Measurements from ENCODE around the gene SPAG7. TPM values are rescaled to one million over a fixed set of nuclear protein-coding genes. Genes with fewer than 3 reads are reported as not detected.

Gene SPAG7
- total RNA-seq, 1 donor from 2014 or later: 20.3 TPM

Other genes with a start within 250 kb of the SPAG7 start
- gene MED11, start 236.4 kb downstream of the SPAG7 start, total RNA-seq: 13.3 TPM
- gene ZMYND15, start 228.0 kb downstream of the SPAG7 start, total RNA-seq: 0.63 TPM
- 14.5 TPM for gene CXCL16, start 227.9 kb downstream of the SPAG7 start, total RNA-seq
- 79.0 TPM for gene TM4SF5, start 195.9 kb downstream of the SPAG7 start, total RNA-seq
- gene VMO1, start 181.5 kb downstream of the SPAG7 start, total RNA-seq: 8.2 TPM
- 28.0 TPM for gene GLTPD2, start 178.9 kb downstream of the SPAG7 start, total RNA-seq
- 79.1 TPM for gene PSMB6, start 171.7 kb downstream of the SPAG7 start, total RNA-seq
- 8.5 TPM for gene PLD2, start 160.7 kb downstream of the SPAG7 start, total RNA-seq
- 34.1 TPM for gene MINK1, start 134.5 kb downstream of the SPAG7 start, total RNA-seq
- gene C17orf107, start 68.3 kb downstream of the SPAG7 start, total RNA-seq: 4.1 TPM
- gene CHRNE, start 64.7 kb downstream of the SPAG7 start, total RNA-seq: 3.1 TPM
- gene GP1BA, start 35.5 kb downstream of the SPAG7 start, total RNA-seq: not detected
- gene SLC25A11, start 27.8 kb downstream of the SPAG7 start, total RNA-seq: 44.7 TPM
- 78.9 TPM for gene RNF167, start 27.5 kb downstream of the SPAG7 start, total RNA-seq
- 254 TPM for gene PFN1, start 19.3 kb downstream of the SPAG7 start, total RNA-seq
- gene ENO3, start 16.7 kb downstream of the SPAG7 start, total RNA-seq: 52.7 TPM
- 17.7 TPM for gene CAMTA2, start 19.9 kb upstream of the SPAG7 start, total RNA-seq
- gene INCA1, start 29.7 kb upstream of the SPAG7 start, total RNA-seq: 0.88 TPM
- gene KIF1C, start 30.1 kb upstream of the SPAG7 start, total RNA-seq: 126 TPM
- 0.08 TPM for gene SLC52A1, start 67.6 kb upstream of the SPAG7 start, total RNA-seq
- 0.83 TPM for gene ZFP3, start 110.7 kb upstream of the SPAG7 start, total RNA-seq
- 5.3 TPM for gene ZNF232, start 144.1 kb upstream of the SPAG7 start, total RNA-seq
- 0.08 TPM for gene USP6, start 148.2 kb upstream of the SPAG7 start, total RNA-seq
- 2.3 TPM for gene ZNF594, start 224.1 kb upstream of the SPAG7 start, total RNA-seq